CD4-positive, CD25-positive, alpha-beta regulatory T cell (primary cell): Measurements from ENCODE around the gene TOLLIP. TPM values are rescaled to one million over a fixed set of nuclear protein-coding genes. Genes with fewer than 3 reads are reported as not detected.

ENCODE experiments used
- ATAC-seq, 2 donors: fragments of 150-1000 bp; cut with Tn5 transposase; one replicate each; pipeline ENCODE4 v1.10.0; 2021; ENCODE audit warnings: low read depth in 2 of 2, moderate number of reproducible peaks in 2 of 2, moderate library complexity in 1 of 2
- DNase-seq, 3 donors: peaks; one replicate each; pipeline versions ENCODE4 v3.0.0 to v3.0.0-alpha.2; 2012 to 2022; ENCODE audit warnings: mixed read lengths in 1 of 3
- H3K27ac ChIP-seq: one replicate; pipeline ENCODE4 v1.7.0; 2013; ENCODE audit warnings: mild to moderate bottlenecking, low read length; ENCODE audit not compliant: insufficient read depth, poor library complexity, severe bottlenecking
- H3K27me3 ChIP-seq: one replicate; pipeline ENCODE4 v1.7.0; 2013; ENCODE audit warnings: low read length; ENCODE audit not compliant: control insufficient read depth, insufficient read depth
- H3K36me3 ChIP-seq: one replicate; pipeline ENCODE4 v1.7.0; 2013; ENCODE audit warnings: mild to moderate bottlenecking, low read length, moderate library complexity; ENCODE audit not compliant: control insufficient read depth, insufficient read depth
- H3K4me1 ChIP-seq: 2 replicates; pipeline ENCODE4 v1.7.0; 2013; ENCODE audit warnings: mild to moderate bottlenecking, low read length; ENCODE audit not compliant: insufficient read depth, control insufficient read depth, poor library complexity, severe bottlenecking
- H3K4me3 ChIP-seq: one replicate; pipeline ENCODE4 v1.7.0; 2013; ENCODE audit warnings: low read depth, mild to moderate bottlenecking, low read length, moderate library complexity
- H3K9me3 ChIP-seq, 2 experiments: 1 replicate in 1 of 2; 2 replicates in 1 of 2; pipeline ENCODE4 v1.7.0; 2013; ENCODE audit warnings: low read length in 2 of 2, mild to moderate bottlenecking in 1 of 2, moderate library complexity in 1 of 2; ENCODE audit not compliant: control insufficient read depth in 2 of 2
- H3K27ac Mint-ChIP-seq, 3 donors: one replicate each; pipeline ENCODE4 v1.8.0; 2020 to 2022; ENCODE audit warnings: mild to moderate bottlenecking in 3 of 3, mixed read lengths in 3 of 3, moderate library complexity in 2 of 3
- H3K27me3 Mint-ChIP-seq: one replicate; pipeline ENCODE4 v1.8.0; 2022; ENCODE audit warnings: mild to moderate bottlenecking, mixed read lengths
- H3K36me3 Mint-ChIP-seq: one replicate; pipeline ENCODE4 v1.8.0; 2020; ENCODE audit warnings: mixed read lengths
- H3K4me1 Mint-ChIP-seq, 4 donors: one replicate each; pipeline ENCODE4 v1.8.0; 2020 to 2022; ENCODE audit warnings: mixed read lengths in 4 of 4, mild to moderate bottlenecking in 1 of 4
- H3K4me3 Mint-ChIP-seq, 4 donors: one replicate each; pipeline ENCODE4 v1.8.0; 2020 to 2022; ENCODE audit warnings: mild to moderate bottlenecking in 4 of 4, mixed read lengths in 4 of 4, moderate library complexity in 3 of 4
- H3K9me3 Mint-ChIP-seq, 7 donors: one replicate each; pipeline ENCODE4 v1.8.0; 2020 to 2022; ENCODE audit warnings: mixed read lengths in 7 of 7, mild to moderate bottlenecking in 3 of 7, moderate library complexity in 2 of 7
- polyA plus RNA-seq, 4 donors: library from polyadenylated mRNA; unstranded; fragments of 300-500 nt; fragmentation: Illumina TruSeq; gene quantifications; one replicate each; pipeline ENCODE4 v1.2.3, GENCODE V29; 2021
- total RNA-seq: library from RNA; stranded (reverse); gene quantifications from one replicate; pipeline ENCODE4 v1.2.3, GENCODE V29; 2022

Gene TOLLIP
- total and polyA plus RNA-seq, 5 donors from 2014 or later, result 25.3 to 60.0 (median 30.8) TPM

DNA sequence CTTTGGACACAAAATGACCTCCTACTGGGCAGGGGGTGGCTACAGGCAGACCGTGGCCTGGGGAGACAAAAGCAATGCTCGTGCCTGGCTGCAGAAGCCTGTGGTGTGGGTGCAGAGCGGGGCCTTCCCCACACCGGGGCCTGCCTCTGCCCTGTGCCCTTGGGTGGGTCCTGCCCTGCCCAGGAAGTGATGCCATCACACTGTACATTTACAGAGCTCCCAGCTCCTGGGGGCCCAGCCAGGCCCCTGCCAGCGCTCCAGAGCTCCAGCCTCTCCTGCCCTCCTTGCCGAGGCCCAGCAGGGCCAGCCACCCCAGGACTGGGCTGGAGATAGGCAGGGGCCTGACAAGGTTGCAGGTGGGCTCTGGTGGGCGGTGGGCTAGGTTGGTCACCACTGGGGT lies 46.4 kb downstream of the TOLLIP start:
- Mint-ChIP-seq H3K36me3 (no peaks in the 10 kb centered on the region), H3K27ac (peak overlapping the region; percentile 52 to 92 (median 91)), H3K9me3 (peaks cover 0 to 5% (median 0%) of the 10 kb centered on the region in 7 donors), H3K4me3 (peak overlapping the region; percentile 82 to 91 (median 86)), H3K27me3 (no peaks in the 10 kb centered on the region), H3K4me1 (peaks cover 0 to 21% (median 5%) of the 10 kb centered on the region in 4 donors)
- peaks cover 16% of the 10 kb centered on the region for H3K4me1 ChIP-seq
- no peaks in the 10 kb centered on the region for H3K27me3 ChIP-seq
- ATAC-seq (peak; percentile 35 to 54), DNase-seq (peak in 1 of 3 donors; percentile 55)
- peak overlapping the region; percentile 76 for H3K27ac ChIP-seq
- no peaks in the 10 kb centered on the region for H3K9me3 ChIP-seq
- no peaks in the 10 kb centered on the region for H3K36me3 ChIP-seq
- peak overlapping the region; percentile 69 for H3K4me3 ChIP-seq

DNA sequence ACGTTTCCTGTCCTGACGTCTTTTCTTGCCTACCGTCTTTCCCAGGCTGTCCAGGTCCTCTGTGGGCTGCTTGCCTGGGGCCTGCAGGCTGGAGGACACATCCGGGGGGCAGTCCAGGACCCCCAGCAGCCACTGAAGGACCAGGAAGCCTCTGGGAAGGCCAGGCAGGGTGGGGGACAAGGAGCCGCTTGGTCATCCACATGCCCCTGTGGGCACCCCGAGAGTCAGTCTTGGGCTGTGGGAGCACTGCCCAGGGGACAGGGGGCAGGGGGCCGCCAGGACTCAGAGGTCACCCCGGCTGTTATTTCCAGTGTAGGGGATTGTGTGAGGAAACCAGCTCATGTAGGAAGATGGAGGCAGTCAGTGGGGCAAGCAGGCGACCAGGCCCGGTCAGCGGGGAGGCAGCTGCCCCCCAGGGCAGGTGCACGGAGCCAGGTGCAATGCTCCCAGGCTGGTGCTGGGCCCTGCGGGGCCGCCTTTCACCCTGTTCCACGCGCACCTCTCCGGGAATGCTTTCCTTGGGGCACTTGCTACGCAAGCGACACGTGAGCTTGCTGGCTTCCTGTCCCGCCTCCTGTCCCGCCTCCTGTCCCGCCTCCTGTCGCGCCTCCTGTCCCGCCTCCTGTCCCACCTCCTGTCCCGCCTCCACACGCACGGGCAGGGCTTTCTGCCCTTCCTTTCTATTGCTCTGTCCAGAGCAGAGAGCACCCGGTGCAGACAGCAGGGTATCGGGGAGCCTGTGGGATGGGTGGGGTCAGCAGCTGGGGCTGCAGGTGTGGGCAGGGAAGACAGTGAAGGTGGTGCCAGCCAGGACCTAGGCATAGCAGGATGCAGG lies 47.0 kb downstream of the TOLLIP start:
- peak overlapping the region; percentile 76 for H3K27ac ChIP-seq
- H3K4me3 Mint-ChIP-seq, result peak overlapping the region; percentile 82 to 91 (median 86)
- peak overlapping the region; percentile 69 for H3K4me3 ChIP-seq
- DNase-seq (peak; percentile 78 to 92 (median 90)), ATAC-seq (peak; percentile 86 to 90)
- H3K9me3 ChIP-seq, result no peaks in the 10 kb centered on the region
- H3K4me1 ChIP-seq, result peaks cover 16% of the 10 kb centered on the region
- no peaks in the 10 kb centered on the region for H3K36me3 ChIP-seq
- H3K36me3 Mint-ChIP-seq, result no peaks in the 10 kb centered on the region
- H3K4me1 Mint-ChIP-seq, result peaks cover 0 to 21% (median 5%) of the 10 kb centered on the region in 4 donors
- H3K27ac Mint-ChIP-seq, result peak overlapping the region; percentile 91 to 94 (median 92)
- H3K27me3 ChIP-seq, result no peaks in the 10 kb centered on the region
- H3K27me3 Mint-ChIP-seq, result no peaks in the 10 kb centered on the region
- H3K9me3 Mint-ChIP-seq, result peaks cover 0 to 5% (median 0%) of the 10 kb centered on the region in 7 donors

DNA sequence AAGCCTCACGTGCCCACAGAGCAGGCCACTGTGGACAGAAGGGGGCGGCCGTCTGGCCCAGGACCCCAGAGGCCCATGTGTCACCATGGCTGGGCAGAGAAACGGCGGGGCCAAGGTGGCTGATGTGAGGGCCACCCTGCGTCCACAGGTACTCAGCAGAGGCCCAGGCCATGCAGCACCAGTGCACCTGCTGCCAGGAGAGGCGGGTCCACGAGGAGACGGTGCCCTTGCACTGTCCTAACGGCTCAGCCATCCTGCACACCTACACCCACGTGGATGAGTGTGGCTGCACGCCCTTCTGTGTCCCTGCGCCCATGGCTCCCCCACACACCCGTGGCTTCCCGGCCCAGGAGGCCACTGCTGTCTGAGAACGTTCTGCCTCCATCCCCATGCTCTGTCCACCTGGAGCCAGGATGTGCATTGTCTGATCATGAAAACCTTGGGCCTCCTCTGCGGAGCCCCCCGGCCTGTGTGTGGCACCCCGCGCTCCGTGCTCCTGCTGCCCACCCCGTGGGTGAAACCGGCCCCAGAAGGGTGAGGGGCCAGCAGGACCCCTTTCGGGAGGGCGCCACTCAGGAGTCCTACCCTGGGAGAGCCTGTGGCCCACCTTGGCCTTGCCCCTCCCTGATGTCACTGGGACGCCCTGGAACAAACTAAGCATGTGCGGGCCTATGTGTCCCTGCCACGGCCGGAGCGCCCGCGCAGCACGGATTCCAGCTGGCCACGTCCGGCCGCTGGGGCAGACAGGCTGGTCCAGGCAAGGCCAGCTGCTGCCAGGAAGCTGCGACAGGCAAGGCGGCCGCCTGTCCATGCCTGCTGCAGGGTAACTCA lies 48.0 kb downstream of the TOLLIP start:
- peak overlapping the region; percentile 91 to 94 (median 92) for H3K27ac Mint-ChIP-seq
- peak overlapping the region in 1 of 4 donors; percentile 85 for H3K4me3 Mint-ChIP-seq
- H3K27ac ChIP-seq, result no peak overlapping the region

DNA sequence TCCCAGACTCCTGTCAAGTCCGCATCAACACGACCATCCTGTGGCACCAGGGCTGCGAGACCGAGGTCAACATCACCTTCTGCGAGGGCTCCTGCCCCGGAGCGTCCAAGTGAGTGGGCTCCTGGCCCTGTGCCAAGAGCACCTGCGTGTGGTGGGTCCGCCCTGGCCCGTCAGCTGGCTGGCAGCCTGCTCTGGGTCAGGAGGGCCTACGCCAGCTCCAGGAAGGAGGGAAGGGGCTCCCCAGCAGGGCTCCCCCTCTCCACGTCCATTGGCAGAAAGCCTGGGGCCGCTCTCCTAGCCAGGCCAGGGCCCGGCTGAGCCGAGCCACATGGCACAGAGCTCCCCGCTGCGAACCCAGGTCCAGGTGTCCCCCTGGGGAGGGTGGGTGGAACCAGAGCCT lies 48.8 kb downstream of the TOLLIP start:
- Mint-ChIP-seq H3K4me3 (no peak overlapping the region), H3K27ac (no peak overlapping the region), H3K9me3 (peaks cover 0 to 3% (median 0%) of the 10 kb centered on the region in 7 donors), H3K4me1 (peaks cover 0 to 21% (median 3%) of the 10 kb centered on the region in 4 donors), H3K27me3 (peaks cover 4% of the 10 kb centered on the region), H3K36me3 (no peaks in the 10 kb centered on the region)
- ATAC-seq (no peak), DNase-seq (no peak)
- peaks cover 16% of the 10 kb centered on the region for H3K4me1 ChIP-seq
- H3K36me3 ChIP-seq, result no peaks in the 10 kb centered on the region
- H3K9me3 ChIP-seq, result no peaks in the 10 kb centered on the region
- H3K4me3 ChIP-seq, result no peak overlapping the region
- H3K27ac ChIP-seq, result no peak overlapping the region
- no peaks in the 10 kb centered on the region for H3K27me3 ChIP-seq

More for the DNA sequence above, 48.0 kb downstream of the TOLLIP start:
- Histone ChIP-seq H3K9me3 (no peaks in the 10 kb centered on the region), H3K4me1 (peaks cover 16% of the 10 kb centered on the region), H3K4me3 (no peak overlapping the region), H3K36me3 (no peaks in the 10 kb centered on the region), H3K27me3 (no peaks in the 10 kb centered on the region)
- Mint-ChIP-seq H3K9me3 (peaks cover 0 to 3% (median 0%) of the 10 kb centered on the region in 7 donors), H3K27me3 (peaks cover 3% of the 10 kb centered on the region), H3K36me3 (no peaks in the 10 kb centered on the region), H3K4me1 (peaks cover 0 to 21% (median 3%) of the 10 kb centered on the region in 4 donors)
- no peak for DNase-seq
- no peak for ATAC-seq

DNA sequence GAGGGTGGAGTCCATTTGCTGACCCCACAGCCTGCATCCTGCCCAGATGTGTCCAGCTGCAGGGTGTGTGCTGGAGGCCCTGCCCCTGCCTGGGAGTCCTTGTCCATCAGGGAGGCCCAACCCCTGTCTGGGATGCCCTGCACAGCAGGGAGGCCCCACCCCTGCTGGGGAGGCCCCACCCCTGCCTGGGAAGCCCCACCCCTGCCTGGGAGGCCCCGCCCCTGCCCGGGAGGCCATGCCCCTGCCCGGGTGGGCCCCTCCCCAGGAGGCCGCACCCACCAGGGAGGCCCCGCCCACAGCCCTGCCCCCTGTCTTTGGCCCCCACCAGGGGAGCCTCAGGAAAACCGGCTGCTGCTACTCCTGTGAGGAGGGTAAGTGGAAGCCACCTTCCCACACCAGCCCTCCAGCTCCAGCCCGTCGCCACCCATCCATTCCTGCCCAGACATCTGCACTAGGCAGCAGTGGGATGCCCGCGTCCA lies 49.4 kb downstream of the TOLLIP start:
- DNase-seq (peak in 1 of 3 donors; percentile 27), ATAC-seq (no peak)
- Mint-ChIP-seq H3K9me3 (peaks cover 0 to 3% (median 0%) of the 10 kb centered on the region in 7 donors), H3K36me3 (no peaks in the 10 kb centered on the region), H3K4me3 (no peak overlapping the region), H3K27ac (no peak overlapping the region), H3K4me1 (peaks cover 0 to 21% (median 3%) of the 10 kb centered on the region in 4 donors), H3K27me3 (peaks cover 4% of the 10 kb centered on the region)
- Histone ChIP-seq H3K4me3 (no peak overlapping the region), H3K4me1 (peaks cover 16% of the 10 kb centered on the region), H3K36me3 (no peaks in the 10 kb centered on the region), H3K27ac (no peak overlapping the region), H3K9me3 (no peaks in the 10 kb centered on the region), H3K27me3 (no peaks in the 10 kb centered on the region)

DNA sequence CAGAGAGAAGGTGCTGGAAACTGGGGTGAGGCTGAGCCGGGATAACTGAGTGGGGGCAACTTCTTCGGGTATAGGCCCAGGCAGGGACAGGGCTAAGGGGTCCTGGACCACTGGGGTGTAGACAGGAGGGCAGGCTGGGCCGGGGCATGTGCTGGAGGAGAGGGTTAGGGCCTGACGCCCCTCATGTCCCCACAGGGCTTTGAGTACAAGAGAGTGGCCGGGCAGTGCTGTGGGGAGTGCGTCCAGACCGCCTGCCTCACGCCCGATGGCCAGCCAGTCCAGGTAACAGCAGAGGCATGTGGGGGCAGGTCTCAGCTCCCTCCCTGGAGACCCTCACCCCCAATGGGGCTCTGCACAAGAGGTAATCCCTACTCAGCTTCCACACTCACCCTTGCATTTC lies 49.9 kb downstream of the TOLLIP start:
- H3K27ac Mint-ChIP-seq, result no peak overlapping the region
- Histone ChIP-seq H3K27ac (no peak overlapping the region), H3K4me1 (peaks cover 16% of the 10 kb centered on the region), H3K4me3 (no peak overlapping the region), H3K9me3 (no peaks in the 10 kb centered on the region), H3K36me3 (no peaks in the 10 kb centered on the region), H3K27me3 (no peaks in the 10 kb centered on the region)
- no peak overlapping the region for H3K4me3 Mint-ChIP-seq
- peaks cover 4% of the 10 kb centered on the region for H3K27me3 Mint-ChIP-seq
- peaks cover 0 to 20% (median 2%) of the 10 kb centered on the region in 4 donors for H3K4me1 Mint-ChIP-seq
- no peaks in the 10 kb centered on the region for H3K36me3 Mint-ChIP-seq
- ATAC-seq (no peak), DNase-seq (no peak)
- H3K9me3 Mint-ChIP-seq, result peaks cover 0 to 2% (median 0%) of the 10 kb centered on the region in 7 donors

DNA sequence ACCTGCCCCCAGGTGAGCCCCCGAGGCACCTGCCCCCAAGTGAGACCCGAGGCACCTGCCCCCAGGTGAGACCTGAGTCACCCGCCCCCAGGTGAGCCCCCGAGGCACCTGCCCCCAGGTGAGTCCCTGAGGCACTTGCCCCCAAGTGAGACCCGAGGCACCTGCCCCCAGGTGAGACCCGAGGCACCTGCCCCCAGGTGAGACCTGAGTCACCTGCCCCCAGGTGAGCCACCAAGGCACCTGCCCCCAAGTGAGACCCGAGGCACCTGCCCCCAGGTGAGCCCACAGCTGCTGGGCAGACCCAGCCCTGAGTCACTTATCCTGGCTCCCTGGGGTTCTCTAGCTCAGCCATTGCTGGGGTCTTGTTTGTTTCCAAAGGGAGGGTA lies 50.4 kb downstream of the TOLLIP start:
- Histone ChIP-seq H3K4me1 (peaks cover 16% of the 10 kb centered on the region), H3K9me3 (no peaks in the 10 kb centered on the region), H3K36me3 (no peaks in the 10 kb centered on the region), H3K4me3 (no peak overlapping the region), H3K27ac (no peak overlapping the region), H3K27me3 (no peaks in the 10 kb centered on the region)
- Mint-ChIP-seq H3K4me3 (no peak overlapping the region), H3K4me1 (peaks cover 0 to 15% (median 1%) of the 10 kb centered on the region in 4 donors), H3K27me3 (peaks cover 4% of the 10 kb centered on the region), H3K36me3 (no peaks in the 10 kb centered on the region), H3K9me3 (peaks cover 0 to 1% (median 0%) of the 10 kb centered on the region in 7 donors), H3K27ac (no peak overlapping the region)
- no peak for ATAC-seq
- DNase-seq, result no peak
